ENCODE results near the gene UCHL1.

The UCHL1 gene

GRCh38 chr4:41287852-41288251 lies 31.1 kb downstream of the UCHL1 start:
- no peaks in the 10 kb centered on the region for H3K36me3 ChIP-seq
- H3K4me3 ChIP-seq (ENCODE audit: low read depth in 1 of 2, low read length in 1 of 2): no peak overlapping the region
- no peak for TF ChIP-seq CTCF (IDR thresholded peaks at IDR 0.05)
- H3K27me3 ChIP-seq: no peaks in the 10 kb centered on the region
- H3K4me1 ChIP-seq (ENCODE audit: control insufficient read depth in 1 of 2, insufficient read depth in 1 of 2, low read depth in 1 of 2, low read length in 1 of 2): no peaks in the 10 kb centered on the region
- H3K9me3 ChIP-seq: no peaks in the 10 kb centered on the region
- no peak overlapping the region for H3K27ac ChIP-seq

GRCh38 chr4:41288254-41288653 lies 31.5 kb downstream of the UCHL1 start:
- no peak for TF ChIP-seq CTCF (IDR thresholded peaks at IDR 0.05)
- H3K27ac ChIP-seq: no peak overlapping the region
- H3K9me3 ChIP-seq: no peaks in the 10 kb centered on the region
- no peaks in the 10 kb centered on the region for H3K36me3 ChIP-seq
- no peaks in the 10 kb centered on the region for H3K27me3 ChIP-seq
- H3K4me3 ChIP-seq (ENCODE audit: low read depth in 1 of 2, low read length in 1 of 2): no peak overlapping the region
- H3K4me1 ChIP-seq (ENCODE audit: control insufficient read depth in 1 of 2, insufficient read depth in 1 of 2, low read depth in 1 of 2, low read length in 1 of 2): no peaks in the 10 kb centered on the region

- Histone ChIP-seq H3K9me3 (no peaks in the 10 kb centered on the region), H3K4me1 (ENCODE audit: control insufficient read depth in 1 of 2, insufficient read depth in 1 of 2, low read depth in 1 of 2, low read length in 1 of 2) (no peaks in the 10 kb centered on the region), H3K27me3 (no peaks in the 10 kb centered on the region), H3K4me3 (ENCODE audit: low read depth in 1 of 2, low read length in 1 of 2) (no peak overlapping the region), H3K36me3 (no peaks in the 10 kb centered on the region), H3K27ac (no peak overlapping the region)
- TF ChIP-seq CTCF (IDR thresholded peaks at IDR 0.05): no peak
Measured at GRCh38 chr4:41290479-41290878, 33.8 kb downstream of the UCHL1 start.

- no peaks in the 10 kb centered on the region for H3K27me3 ChIP-seq
- no peak overlapping the region for H3K4me3 ChIP-seq (ENCODE audit: low read depth in 1 of 2, low read length in 1 of 2)
- no peak for TF ChIP-seq CTCF (IDR thresholded peaks at IDR 0.05)
- no peaks in the 10 kb centered on the region for H3K36me3 ChIP-seq
- H3K4me1 ChIP-seq (ENCODE audit: control insufficient read depth in 1 of 2, insufficient read depth in 1 of 2, low read depth in 1 of 2, low read length in 1 of 2): no peaks in the 10 kb centered on the region
- H3K9me3 ChIP-seq: no peaks in the 10 kb centered on the region
- H3K27ac ChIP-seq: no peak overlapping the region
Measured at GRCh38 chr4:41294445-41295062, 37.8 kb downstream of the UCHL1 start.

- no peak for TF ChIP-seq CTCF (IDR thresholded peaks at IDR 0.05)
Measured at GRCh38 chr4:41296995-41297394, 40.3 kb downstream of the UCHL1 start.

GRCh38 chr4:41297832-41298231 lies 41.1 kb downstream of the UCHL1 start:
- Histone ChIP-seq H3K27me3 (no peaks in the 10 kb centered on the region), H3K4me3 (ENCODE audit: low read depth in 1 of 2, low read length in 1 of 2) (no peak overlapping the region), H3K4me1 (ENCODE audit: control insufficient read depth in 1 of 2, insufficient read depth in 1 of 2, low read depth in 1 of 2, low read length in 1 of 2) (no peaks in the 10 kb centered on the region), H3K9me3 (no peaks in the 10 kb centered on the region), H3K27ac (no peak overlapping the region), H3K36me3 (no peaks in the 10 kb centered on the region)
- TF ChIP-seq CTCF (IDR thresholded peaks at IDR 0.05): no peak

More at GRCh38 chr4:41296995-41297394, 40.3 kb downstream of the UCHL1 start:
- Histone ChIP-seq H3K4me1 (ENCODE audit: control insufficient read depth in 1 of 2, insufficient read depth in 1 of 2, low read depth in 1 of 2, low read length in 1 of 2) (no peaks in the 10 kb centered on the region), H3K36me3 (no peaks in the 10 kb centered on the region), H3K27me3 (no peaks in the 10 kb centered on the region), H3K9me3 (no peaks in the 10 kb centered on the region), H3K27ac (no peak overlapping the region), H3K4me3 (ENCODE audit: low read depth in 1 of 2, low read length in 1 of 2) (no peak overlapping the region)

Data from neutrophil (primary cell).